GM10847 (cell line): Measurements from ENCODE around the gene EPHA4.

Experiments
- POLR2A ChIP-seq: IDR thresholded peaks from 2 replicates; pipeline ENCODE4 v1.6.1; 2011; ENCODE audit not compliant: insufficient read length; ENCODE audit errors: extremely low read depth

EPHA4 gene

GRCh38 chr2:221588306-221588985 is 16.3 kb upstream of the EPHA4 start:
- TF ChIP-seq POLR2A: no peak

GRCh38 chr2:221581986-221582385 is 9.9 kb upstream of the EPHA4 start:
- no peak for TF ChIP-seq POLR2A

GRCh38 chr2:221574231-221574570 is 2.1 kb upstream of the EPHA4 start:
- TF ChIP-seq POLR2A: no peak

GRCh38 chr2:221573430-221574230 is 1.5 kb upstream of the EPHA4 start:
- no peak for TF ChIP-seq POLR2A

- TF ChIP-seq POLR2A: no peak
Observed at GRCh38 chr2:221572821-221573429, 821 bp upstream of the EPHA4 start.

GRCh38 chr2:221571551-221572218 is 419 bp downstream of the EPHA4 start:
- TF ChIP-seq POLR2A: no peak

GRCh38 chr2:221571025-221571550 is 1.0 kb downstream of the EPHA4 start:
- no peak for TF ChIP-seq POLR2A

GRCh38 chr2:221570321-221570935 is 1.7 kb downstream of the EPHA4 start:
- no peak for TF ChIP-seq POLR2A

GRCh38 chr2:221569871-221570270 is 2.2 kb downstream of the EPHA4 start:
- TF ChIP-seq POLR2A: no peak

GRCh38 chr2:221569425-221569845 is 2.7 kb downstream of the EPHA4 start:
- no peak for TF ChIP-seq POLR2A

- no peak for TF ChIP-seq POLR2A
Observed at GRCh38 chr2:221568299-221568698, 3.8 kb downstream of the EPHA4 start.

GRCh38 chr2:221567809-221568208 is 4.3 kb downstream of the EPHA4 start:
- TF ChIP-seq POLR2A: no peak

- TF ChIP-seq POLR2A: no peak
Observed at GRCh38 chr2:221567231-221567760, 4.8 kb downstream of the EPHA4 start.

- no peak for TF ChIP-seq POLR2A
Observed at GRCh38 chr2:221563270-221563985, 8.7 kb downstream of the EPHA4 start.
